Stimulated activated CD4-positive, alpha-beta T cell treated with anti-CD3 and anti-CD28 coated beads, Interleukin-12 subunit alpha, Interleukin-12 subunit beta, amount 100 ng/mL, for 24 hours (primary cell): ENCODE measurements around the gene ACOT2.

Experiments used
- DNase-seq, 2 experiments: peaks; one replicate each; pipeline ENCODE4 v3.0.0-alpha.2; 2020; ENCODE audit warnings: low read depth in 2 of 2

The ACOT2 gene

GRCh38 chr14:73613419-73613963 lies 44.5 kb downstream of the ACOT2 start:
- no peak for DNase-seq

GRCh38 chr14:73616831-73617230 lies 47.8 kb downstream of the ACOT2 start:
- no peak for DNase-seq

DNA sequence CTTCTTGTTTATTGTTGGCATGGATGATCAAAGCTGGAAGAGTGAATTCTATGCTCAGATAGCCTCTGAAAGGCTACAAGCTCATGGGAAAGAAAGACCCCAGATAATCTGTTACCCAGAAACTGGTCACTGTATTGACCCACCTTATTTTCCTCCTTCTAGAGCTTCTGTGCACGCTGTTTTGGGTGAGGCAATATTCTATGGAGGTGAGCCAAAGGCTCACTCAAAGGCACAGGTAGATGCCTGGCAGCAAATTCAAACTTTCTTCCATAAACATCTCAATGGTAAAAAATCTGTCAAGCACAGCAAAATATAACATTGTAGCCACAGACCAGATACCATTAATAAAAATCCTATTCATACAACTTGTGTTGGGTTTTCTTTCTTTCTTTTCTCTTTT lies 50.5 kb downstream of the ACOT2 start:
- no peak for DNase-seq

DNA sequence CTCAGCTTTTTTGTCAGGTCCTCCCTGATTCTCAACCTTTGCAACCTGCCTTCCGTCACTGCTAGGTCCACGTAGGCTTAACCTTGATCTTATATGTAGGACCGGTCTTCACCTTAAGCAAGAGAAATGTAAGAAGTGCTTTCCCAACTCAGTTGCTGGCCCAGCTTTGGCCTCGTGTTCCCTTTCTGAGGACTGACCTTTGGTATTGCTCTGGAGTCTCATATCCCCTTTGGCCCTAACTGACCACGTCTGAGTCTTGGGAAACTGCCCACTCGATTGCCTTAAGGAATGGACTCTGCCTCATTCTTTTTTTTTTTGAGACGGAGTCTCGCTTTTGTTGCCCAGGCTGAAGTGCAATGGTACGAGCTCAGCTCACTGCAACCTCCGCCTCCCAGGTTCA lies 51.3 kb downstream of the ACOT2 start:
- no peak for DNase-seq

DNA sequence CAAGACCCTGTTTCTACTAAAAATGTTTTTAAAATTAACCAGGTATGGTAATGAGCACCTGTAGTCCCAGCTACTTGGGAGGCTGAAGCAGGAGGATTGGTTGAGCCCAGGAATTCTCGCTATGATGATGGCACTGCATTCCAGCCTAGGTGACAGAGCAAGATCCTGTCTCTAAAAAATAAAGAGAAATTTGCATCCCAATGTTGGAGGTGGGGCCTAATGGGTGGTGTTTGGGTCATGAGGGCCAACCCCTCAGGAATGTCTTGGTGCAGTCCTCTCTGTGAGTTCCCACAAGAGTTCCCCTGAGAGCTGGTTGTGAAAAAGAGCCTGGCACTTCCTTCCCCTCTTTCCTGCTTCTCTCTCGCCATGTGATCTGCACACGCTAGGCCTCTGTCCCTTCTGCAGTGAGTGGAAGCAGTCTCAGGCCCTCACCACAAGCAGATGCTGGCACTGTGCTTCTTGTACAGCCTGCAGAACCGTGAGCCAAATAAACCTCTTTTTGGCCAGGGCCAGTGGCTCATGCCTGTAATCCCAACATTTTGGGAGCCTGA lies 54.6 kb downstream of the ACOT2 start:
- no peak for DNase-seq
